GM21381 (cell line): ENCODE results near the gene BOD1L2.

Experiments
- ATAC-seq: cut with Tn5 transposase; IDR thresholded peaks from one replicate; pipeline ENCODE4 v1.9.1; 2021; ENCODE audit warnings: mild to moderate bottlenecking, moderate library complexity; ENCODE audit not compliant: unreplicated experiment

BOD1L2 gene

DNA sequence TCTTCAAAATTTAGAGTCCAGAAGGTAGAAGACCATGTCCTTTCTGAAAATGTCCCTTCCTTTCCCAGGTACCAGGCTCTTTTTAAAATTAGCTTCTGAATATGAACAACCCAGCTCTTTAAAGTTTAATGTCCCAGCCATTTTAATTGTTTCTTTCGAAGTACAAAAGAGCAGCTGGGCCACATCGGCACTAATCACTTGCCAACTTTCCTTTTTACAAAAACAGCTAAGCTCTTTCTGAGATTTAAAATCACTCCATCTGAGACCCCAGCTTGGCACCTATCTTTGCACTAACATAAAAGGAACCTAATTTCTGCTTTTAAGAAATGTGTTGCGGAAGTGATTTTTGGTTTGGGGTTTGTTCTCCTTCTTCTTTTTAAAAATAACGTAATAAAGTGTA lies 2.6 kb downstream of the BOD1L2 start:
- no peak for ATAC-seq

DNA sequence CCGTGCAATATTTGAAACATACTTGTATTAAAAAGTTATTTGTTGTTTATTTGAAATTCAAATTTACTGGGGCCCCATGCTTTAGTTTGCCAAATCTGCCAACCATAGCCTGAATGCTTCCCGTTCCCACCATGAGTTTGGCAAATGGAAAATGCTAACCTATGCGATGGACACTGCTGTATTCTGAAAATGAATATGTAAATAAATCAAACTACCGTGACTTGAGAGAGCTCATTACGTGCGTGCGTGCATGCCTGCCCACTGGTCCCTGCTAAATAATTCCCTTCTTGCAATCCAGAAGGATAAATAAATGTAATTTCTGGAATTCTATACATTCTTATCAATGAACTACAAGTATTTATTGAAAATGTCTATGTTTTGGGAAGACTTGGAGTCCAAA lies 3.2 kb downstream of the BOD1L2 start:
- no peak for ATAC-seq

GRCh38 chr18:57150828-57151227 lies 3.9 kb downstream of the BOD1L2 start:
- no peak for ATAC-seq

- no peak for ATAC-seq
These were observed 7.4 kb downstream of the BOD1L2 start for GRCh38 chr18:57154191-57154830.

DNA sequence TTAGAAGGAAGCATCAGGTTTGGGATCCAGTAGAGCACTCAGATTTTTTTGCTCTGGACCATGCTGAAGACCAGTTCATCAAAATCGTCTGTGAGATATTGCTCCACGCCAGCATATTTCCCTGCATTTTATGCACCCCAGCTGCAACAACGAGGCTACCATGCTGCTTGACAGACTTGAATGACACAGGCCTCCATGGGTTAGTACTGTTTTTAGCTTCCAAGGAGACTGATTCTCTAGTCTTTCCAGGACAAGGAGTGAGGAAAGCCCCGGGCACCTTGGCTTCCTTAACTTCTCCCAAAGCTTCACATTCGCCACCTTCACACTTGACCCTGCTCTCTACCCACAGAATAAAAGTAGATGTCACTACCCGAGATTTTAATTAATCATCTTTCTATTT lies 17.5 kb downstream of the BOD1L2 start:
- ATAC-seq = no peak

DNA sequence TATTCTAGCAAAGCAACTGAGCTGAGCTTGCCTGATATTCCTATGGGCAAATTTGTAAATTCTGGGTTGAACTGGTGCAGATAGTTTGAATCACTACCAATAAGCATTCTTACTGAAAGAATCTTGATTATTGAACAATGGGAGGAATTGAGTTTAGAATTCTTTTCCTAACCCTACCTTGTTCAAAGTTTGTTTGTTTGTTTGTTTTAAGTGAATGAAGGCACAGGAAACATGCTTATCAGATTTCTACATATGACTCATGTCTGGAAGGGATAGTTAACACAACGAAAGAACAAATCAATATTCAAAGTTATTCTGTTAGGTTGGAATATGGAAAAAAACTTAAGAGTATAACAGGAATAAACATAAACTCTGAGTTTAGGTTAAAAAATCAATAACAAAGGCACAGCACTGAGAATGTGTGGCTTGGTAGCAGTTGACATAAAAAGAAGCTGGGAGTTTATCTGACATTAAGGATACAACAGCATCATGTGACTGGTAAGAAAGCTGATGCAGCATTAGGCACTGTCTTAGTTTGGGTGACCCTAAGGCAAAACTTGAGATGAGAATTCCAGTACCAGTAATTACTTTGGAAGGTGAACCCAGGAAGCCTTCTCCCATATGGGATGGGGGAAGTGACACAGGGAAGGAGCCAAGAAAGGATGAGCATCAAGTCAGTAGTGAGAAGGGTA lies 20.9 kb downstream of the BOD1L2 start:
- no peak for ATAC-seq

DNA sequence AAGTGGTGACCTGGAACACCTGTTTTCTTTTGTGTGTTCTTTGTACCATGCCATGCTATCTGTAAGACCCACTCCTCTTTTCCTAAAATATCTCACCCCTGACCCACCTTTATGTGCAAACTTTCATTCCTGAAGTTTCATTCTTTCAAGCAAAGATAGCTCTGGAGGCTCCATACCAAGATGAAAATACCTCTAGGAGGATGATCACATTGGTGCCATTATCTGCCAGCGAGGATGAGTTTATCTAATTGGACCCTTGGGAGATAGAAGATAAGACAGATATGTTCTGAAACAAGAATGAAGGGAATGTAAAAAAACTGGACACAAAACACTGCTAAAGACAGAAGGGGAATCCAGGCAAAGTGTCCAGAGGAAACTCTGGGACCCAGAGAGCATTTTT lies 24.1 kb downstream of the BOD1L2 start:
- no peak for ATAC-seq

DNA sequence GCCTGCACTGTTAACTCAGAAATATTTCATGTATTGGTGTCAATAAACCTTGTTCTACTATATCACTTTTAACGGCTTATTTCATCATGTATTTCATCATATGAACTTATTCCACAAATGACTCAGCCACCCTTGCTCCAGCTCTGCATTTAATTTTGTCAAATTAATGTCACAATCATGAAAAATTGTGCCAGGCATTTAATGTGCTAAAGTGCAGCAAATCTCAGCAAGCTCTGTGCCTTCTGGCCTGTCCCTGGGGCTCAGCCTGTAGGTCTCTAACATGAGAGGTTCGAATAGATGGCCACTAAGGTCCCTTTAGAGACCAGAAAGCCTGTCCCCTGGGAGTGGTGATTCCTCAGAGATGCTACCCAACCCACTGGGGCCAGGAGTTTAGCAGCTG lies 28.6 kb downstream of the BOD1L2 start:
- no peak for ATAC-seq

DNA sequence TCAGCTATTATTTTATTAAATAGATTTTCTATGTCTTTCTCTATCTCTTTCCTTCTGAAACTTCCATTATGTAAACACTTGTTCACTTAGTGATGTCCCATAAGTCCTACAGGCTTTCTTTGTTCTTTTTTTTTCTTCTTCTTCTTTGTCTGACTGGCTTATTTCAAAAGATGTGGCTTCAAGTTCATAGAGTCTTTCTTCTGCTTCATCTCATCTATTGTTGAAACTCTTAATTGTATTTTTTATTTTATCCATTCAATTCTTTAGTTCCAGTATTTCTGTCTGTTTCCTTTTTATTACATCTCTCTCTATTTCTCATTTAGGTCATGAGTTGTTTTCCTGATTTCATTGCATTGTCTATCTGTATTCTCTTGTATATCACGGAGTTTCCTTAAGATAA lies 38.5 kb downstream of the BOD1L2 start:
- no peak for ATAC-seq

- ATAC-seq = no peak
These were observed 42.1 kb downstream of the BOD1L2 start for GRCh38 chr18:57188851-57189557.

- ATAC-seq = no peak
These were observed 43.1 kb downstream of the BOD1L2 start for GRCh38 chr18:57190026-57190425.

- ATAC-seq = no peak
These were observed 47.2 kb downstream of the BOD1L2 start for GRCh38 chr18:57194070-57194469.

DNA sequence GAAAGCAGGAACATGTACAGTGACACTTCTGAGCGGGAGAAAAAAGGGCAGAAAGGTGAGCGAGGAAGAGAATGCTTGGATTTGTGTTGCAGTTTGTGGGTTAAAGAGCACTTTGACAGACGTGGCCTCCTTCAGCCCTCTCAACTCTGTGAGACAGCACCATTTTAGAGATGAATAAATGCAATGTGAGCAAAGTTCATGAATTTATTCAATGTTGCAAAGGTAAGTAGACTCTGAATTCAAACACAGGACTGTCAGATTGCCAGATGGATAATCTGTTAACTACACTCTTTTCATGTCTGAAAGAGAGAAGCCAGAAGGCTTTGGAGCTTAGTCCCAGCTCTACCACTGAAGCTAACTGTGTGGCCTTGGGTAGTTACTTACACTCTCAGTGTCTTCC lies 47.7 kb downstream of the BOD1L2 start:
- ATAC-seq = no peak

DNA sequence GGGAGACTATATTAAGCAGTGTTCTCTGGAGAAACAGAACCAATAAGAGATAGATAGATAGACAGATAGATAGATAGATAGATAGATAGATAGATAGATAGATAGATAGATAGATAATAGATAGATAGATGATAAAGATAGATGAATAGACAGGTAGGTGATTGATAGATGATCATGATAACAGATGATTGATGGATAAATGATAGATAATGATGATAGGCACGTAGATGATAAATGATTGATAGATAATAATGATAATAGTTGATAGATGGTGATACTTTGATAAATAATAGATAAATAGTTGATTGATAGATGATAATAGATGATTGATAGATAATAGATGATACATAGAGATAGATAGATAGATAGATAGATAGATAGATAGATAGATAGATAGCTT lies 48.5 kb downstream of the BOD1L2 start:
- ATAC-seq = no peak

DNA sequence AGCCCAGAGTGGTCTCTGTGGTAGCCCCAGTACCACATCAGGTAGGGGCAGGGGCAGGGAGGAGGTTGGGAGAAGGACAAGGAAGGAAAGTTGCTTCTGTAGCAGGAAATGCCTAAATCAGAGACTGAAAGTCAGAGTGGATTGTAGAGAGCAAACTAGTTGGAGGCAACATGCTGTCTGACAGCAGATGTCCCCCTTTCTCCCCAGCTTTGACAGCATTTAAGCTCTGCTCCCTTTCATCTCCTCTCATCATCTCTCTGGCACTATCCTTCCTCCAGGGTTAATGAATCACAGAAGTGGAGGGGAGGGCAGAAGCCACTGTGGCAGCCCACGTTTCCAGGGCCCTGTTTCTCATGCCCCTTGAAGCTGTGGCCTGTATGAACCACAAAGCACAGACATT lies 50.4 kb downstream of the BOD1L2 start:
- no peak for ATAC-seq

DNA sequence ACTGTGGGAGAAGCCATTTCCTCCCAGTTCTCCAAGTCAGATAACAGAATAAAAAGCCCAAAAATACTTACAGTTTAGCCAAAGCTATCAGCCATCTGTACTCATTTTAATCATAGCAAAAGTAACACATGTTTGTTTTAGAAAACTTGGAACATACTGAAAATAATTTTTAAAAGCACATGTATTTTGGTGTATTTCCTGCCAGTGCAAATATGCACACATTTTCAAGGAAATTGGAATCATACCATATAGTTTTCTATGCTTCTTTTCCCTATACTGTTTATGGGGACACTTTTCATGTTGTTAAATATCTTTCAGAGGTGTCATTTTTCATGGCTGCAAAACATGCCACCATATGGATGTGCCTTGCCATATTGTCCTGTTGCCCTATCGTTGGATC lies 51.2 kb downstream of the BOD1L2 start:
- ATAC-seq = no peak
